Heart left ventricle (tissue), 16 donors: ENCODE measurements around the gene UQCC2. TPM values are rescaled to one million over a fixed set of nuclear protein-coding genes. Genes with fewer than 3 reads are reported as not detected.
A peak's percentile ranks its signal among the peaks of the same experiment; 100 is the strongest.

Experiments
- ATAC-seq, 4 donors: fragments of 200-7000 bp; cut with Tn5 transposase; one replicate each; pipeline ENCODE4 v1.9.1; 2020 to 2022; ENCODE audit warnings: moderate library complexity in 4 of 4, mild to moderate bottlenecking in 3 of 4, moderate number of reproducible peaks in 1 of 4
- DNase-seq, 5 donors: peaks; one replicate each; pipeline ENCODE4 v3.0.0-alpha.2; 2020
- H3K27ac ChIP-seq, 12 donors: fragments of 200-600 bp; sonication (generic) in 4 of 12; one replicate each; pipeline versions ENCODE4 v1.5.0 to v1.8.0; 2016 to 2022; ENCODE audit warnings: mild to moderate bottlenecking in 2 of 12
- H3K27me3 ChIP-seq, 9 donors: fragments of 200-600 bp; sonication (generic) in 2 of 9; one replicate each; pipeline versions ENCODE4 v1.5.1 to v1.8.0; 2016 to 2022; ENCODE audit warnings: mild to moderate bottlenecking in 3 of 9
- H3K36me3 ChIP-seq, 9 donors: fragments of 200-600 bp; sonication (generic) in 2 of 9; one replicate each; pipeline versions ENCODE4 v1.5.0 to v1.8.0; 2018 to 2022; ENCODE audit warnings: mild to moderate bottlenecking in 2 of 9
- H3K4me1 ChIP-seq, 12 donors: fragments of 200-600 bp; sonication (generic) in 4 of 12; one replicate each; pipeline versions ENCODE4 v1.5.0 to v1.8.0; 2016 to 2022; ENCODE audit warnings: mild to moderate bottlenecking in 3 of 12
- H3K4me3 ChIP-seq, 12 donors: fragments of 200-600 bp; sonication (generic) in 4 of 12; one replicate each; pipeline versions ENCODE4 v1.5.0 to v1.8.0; 2017 to 2022; ENCODE audit warnings: mild to moderate bottlenecking in 9 of 12, moderate library complexity in 4 of 12
- H3K9me3 ChIP-seq, 12 donors: fragments of 200-600 bp; sonication (generic) in 4 of 12; one replicate each; pipeline versions ENCODE4 v1.5.0 to v1.8.0; 2016 to 2022; ENCODE audit warnings: mild to moderate bottlenecking in 1 of 12
- POLR2A ChIP-seq, 2 donors: fragments of 450-650 bp; IDR thresholded peaks; one replicate each; pipeline ENCODE4 v1.6.1; 2017; ENCODE audit warnings: antibody characterized with exemption in 2 of 2, mild to moderate bottlenecking in 2 of 2, moderate library complexity in 2 of 2
- WGBS, 4 donors: extraction: QIAGEN DNeasy Blood & Tissue Kit in 2 of 4; methylation state at CpG; one replicate each; pipeline versions ENCODE4 v1.1.5 to v1.1.7; 2013 to 2018; 5-methylcytosine and 5-hydroxymethylcytosine counted together
- intact Hi-C, 10 donors: fragments of 100-400 bp; cut with DNase I; formaldehyde crosslinking; loops; one replicate each; pipeline versions ENCODE4 v1.11.1 to v1.14.2; 2022
- polyA plus RNA-seq, 2 donors: library from polyadenylated mRNA; stranded (reverse); fragments of 200-250 nt; gene quantifications; one replicate each; pipeline ENCODE4 v1.2.3, GENCODE V29; 2013
- total RNA-seq, 9 donors: library from RNA; depleted of rRNA in 2 of 9; stranded (reverse); fragments of >200 nt in 2 of 9; fragmentation: NEBNext Ultra II Directional in 3 of 9; extraction: Animal tissue kit (Norgen Biotek cat#: 25700) in 3 of 9; gene quantifications; one replicate each; pipeline versions ENCODE4 v1.1.0 to v1.2.4, GENCODE V29; 2016 to 2023
- TF ChIP-seq, protein P1 (sequence below), 12 donors: fragments of 200-600 bp; sonication (generic) in 4 of 12; IDR thresholded peaks; one replicate each; pipeline versions ENCODE4 v1.5.0 to v1.8.0; 2018 to 2022; ENCODE audit warnings: antibody characterized with exemption in 12 of 12, mild to moderate bottlenecking in 5 of 12
- donor health status: ischemic (EF 13 %, LVEDD 7.1; RV severe dilation, severe dysfunction).
- donor health status: healthy with polysubstance abuse.
- donor health status: DM: no; HTN: yes; CAD: no.
- donor health status: DM: no; HTN: no; CAD: no.
- donor health status: ischemic (EF 25% LVEDD 6.9; RV normal size, moderate dysfunction).
- donor health status: ischemic (EF 25% LVEDD 5.7; RV mildly dilated, moderate dysfunction).
- donor health status: healthy.
- donor health status: DM: yes; HTN: yes; CAD: no.
- donor health status: ischemic (EF 35%, LVEDD 5.7; RV mildly dilated, moderate dysfunction).
- donor health status: nonischemic (EF 11% LVEDD 7.7; RV severe dilation, severe dysfunction).
- donor health status: DM: yes; HTN: yes; CAD: no.
- donor health status: PGD.
- donor health status: ischemic (EF 29% LVEDD 5.4; RV normal size, mild dysfunction).
- donor health status: nonischemic (EF 23%, LVEDD 6.1; RV moderate dilation, normal function).

Gene UQCC2
- total and polyA plus RNA-seq, 11 donors = 88.5 to 496 (median 195) TPM

DNA sequence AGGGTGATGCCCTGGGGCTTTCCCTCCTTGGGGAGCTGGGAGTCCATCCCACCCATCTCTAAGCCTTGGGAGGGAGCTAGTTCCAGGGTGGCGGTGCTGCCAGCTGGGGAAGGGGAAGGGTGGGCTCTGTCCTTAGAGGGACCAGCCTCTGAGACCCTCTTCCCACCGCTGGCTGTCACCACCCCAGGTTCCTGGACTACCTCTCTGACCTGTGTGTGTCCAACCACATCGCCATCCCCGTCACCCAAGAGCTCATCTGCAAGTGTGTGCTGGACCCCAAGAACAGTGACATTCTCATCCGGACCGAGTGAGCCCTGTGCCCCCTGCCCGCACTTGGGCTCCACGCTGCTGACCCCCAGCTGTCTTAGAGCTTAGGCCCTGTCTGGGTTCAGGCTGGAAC lies 43.2 kb downstream of the UQCC2 start:
- TF ChIP-seq, protein P1, sequence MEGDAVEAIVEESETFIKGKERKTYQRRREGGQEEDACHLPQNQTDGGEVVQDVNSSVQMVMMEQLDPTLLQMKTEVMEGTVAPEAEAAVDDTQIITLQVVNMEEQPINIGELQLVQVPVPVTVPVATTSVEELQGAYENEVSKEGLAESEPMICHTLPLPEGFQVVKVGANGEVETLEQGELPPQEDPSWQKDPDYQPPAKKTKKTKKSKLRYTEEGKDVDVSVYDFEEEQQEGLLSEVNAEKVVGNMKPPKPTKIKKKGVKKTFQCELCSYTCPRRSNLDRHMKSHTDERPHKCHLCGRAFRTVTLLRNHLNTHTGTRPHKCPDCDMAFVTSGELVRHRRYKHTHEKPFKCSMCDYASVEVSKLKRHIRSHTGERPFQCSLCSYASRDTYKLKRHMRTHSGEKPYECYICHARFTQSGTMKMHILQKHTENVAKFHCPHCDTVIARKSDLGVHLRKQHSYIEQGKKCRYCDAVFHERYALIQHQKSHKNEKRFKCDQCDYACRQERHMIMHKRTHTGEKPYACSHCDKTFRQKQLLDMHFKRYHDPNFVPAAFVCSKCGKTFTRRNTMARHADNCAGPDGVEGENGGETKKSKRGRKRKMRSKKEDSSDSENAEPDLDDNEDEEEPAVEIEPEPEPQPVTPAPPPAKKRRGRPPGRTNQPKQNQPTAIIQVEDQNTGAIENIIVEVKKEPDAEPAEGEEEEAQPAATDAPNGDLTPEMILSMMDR (IDR thresholded peaks at IDR 0.05) = no peak
- TF ChIP-seq POLR2A (IDR thresholded peaks at IDR 0.05) = no peak
- DNase-seq (peak in 1 of 5 donors; percentile 35), ATAC-seq (no peak)
- Histone ChIP-seq H3K27me3 (no peaks in the 10 kb centered on the region), H3K4me1 (peaks cover 0 to 9% (median 4%) of the 10 kb centered on the region in 12 donors), H3K27ac (no peak overlapping the region), H3K9me3 (no peaks in the 10 kb centered on the region), H3K36me3 (peaks cover 0 to 69% (median 26%) of the 10 kb centered on the region in 9 donors), H3K4me3 (no peak overlapping the region)
- intact Hi-C loops = no loop called here
- 93 to 99% (median 97%) methylated on average over 8 of the region's 8 CpGs for WGBS, 4 donors

DNA sequence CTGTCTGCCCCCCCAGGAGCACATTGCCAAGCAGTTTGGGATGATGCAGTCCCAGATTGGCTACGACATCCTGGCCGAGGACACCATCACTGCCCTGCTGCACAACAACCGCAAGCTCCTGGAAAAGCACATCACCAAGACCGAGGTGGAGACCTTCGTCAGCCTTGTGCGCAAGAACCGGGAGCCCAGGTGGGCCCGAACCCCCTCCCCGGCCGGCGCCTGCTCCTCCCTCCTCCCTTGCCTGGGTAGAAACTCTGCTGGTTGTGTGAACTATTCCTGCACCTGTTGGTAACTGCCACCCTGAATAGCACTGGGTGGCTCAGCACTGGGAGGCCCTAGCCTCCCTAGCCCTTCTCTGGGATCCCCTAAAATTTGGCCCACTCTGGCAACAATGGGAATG lies 43.7 kb downstream of the UQCC2 start:
- no peak for TF ChIP-seq POLR2A (IDR thresholded peaks at IDR 0.05)
- TF ChIP-seq, protein P1 (IDR thresholded peaks at IDR 0.05) = no peak
- no peak overlapping the region for H3K4me3 ChIP-seq
- H3K27me3 ChIP-seq = no peaks in the 10 kb centered on the region
- whole genome bisulfite sequencing, 4 donors = 97 to 100% (median 97%) methylated on average over 11 of the region's 11 CpGs
- peaks cover 0 to 69% (median 26%) of the 10 kb centered on the region in 9 donors for H3K36me3 ChIP-seq
- ATAC-seq (no peak), DNase-seq (peak in 1 of 5 donors; percentile 38)
- no peak overlapping the region for H3K27ac ChIP-seq
- peaks cover 0 to 4% (median 0%) of the 10 kb centered on the region in 12 donors for H3K4me1 ChIP-seq
- H3K9me3 ChIP-seq = no peaks in the 10 kb centered on the region
- intact Hi-C loops = no loop called here

DNA sequence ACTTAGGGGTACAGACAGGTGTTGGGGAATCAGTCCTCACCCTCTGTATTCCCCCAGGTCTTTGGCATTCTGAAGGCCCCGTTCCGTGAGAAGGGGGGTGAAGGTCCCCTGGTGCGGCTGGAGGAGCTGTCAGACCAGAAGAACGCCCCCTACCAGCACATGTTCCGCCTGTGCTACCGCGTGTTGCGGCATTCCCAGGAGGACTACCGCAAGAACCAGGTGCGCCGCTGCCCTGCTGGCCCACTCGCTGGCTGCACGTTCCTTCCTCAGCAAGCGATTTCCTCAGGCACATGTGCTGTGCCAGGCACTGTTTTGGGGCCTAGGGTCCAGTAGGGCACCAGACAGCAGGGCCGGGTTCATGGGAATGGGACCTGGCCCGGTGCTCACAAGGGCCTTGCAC lies 44.4 kb downstream of the UQCC2 start:
- DNase-seq (peak in 1 of 5 donors; percentile 38), ATAC-seq (no peak)
- no peak for TF ChIP-seq POLR2A (IDR thresholded peaks at IDR 0.05)
- TF ChIP-seq, protein P1 (IDR thresholded peaks at IDR 0.05) = no peak
- Histone ChIP-seq H3K9me3 (no peaks in the 10 kb centered on the region), H3K4me3 (no peak overlapping the region), H3K27ac (no peak overlapping the region), H3K36me3 (peaks cover 0 to 71% (median 26%) of the 10 kb centered on the region in 9 donors), H3K27me3 (no peaks in the 10 kb centered on the region), H3K4me1 (no peaks in the 10 kb centered on the region)
- intact Hi-C loops = no loop called here
- WGBS, 4 donors = 94 to 97% (median 96%) methylated on average over 16 of the region's 16 CpGs

DNA sequence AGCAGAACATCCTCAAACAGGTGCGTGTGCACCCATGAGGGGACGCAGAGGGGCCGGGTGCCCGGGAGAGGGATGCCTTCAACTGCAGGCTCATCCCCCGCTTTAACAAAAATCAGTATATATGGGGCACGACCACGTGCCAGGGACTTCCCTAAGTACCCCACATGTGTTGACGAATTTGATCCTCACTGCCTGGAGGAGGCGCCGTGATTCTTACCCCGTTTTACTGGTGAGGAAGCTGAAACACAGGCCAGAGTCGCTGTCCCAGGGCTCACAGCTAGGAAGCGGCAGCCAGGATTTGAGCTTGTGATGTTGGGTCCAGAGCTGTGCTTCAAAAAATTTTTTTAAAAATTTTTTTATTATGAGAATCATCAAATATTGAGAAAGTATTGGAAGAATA lies 45.5 kb downstream of the UQCC2 start:
- TF ChIP-seq POLR2A (IDR thresholded peaks at IDR 0.05) = no peak
- TF ChIP-seq, protein P1 (IDR thresholded peaks at IDR 0.05) = no peak
- no peaks in the 10 kb centered on the region for H3K27me3 ChIP-seq
- peaks cover 0 to 70% (median 26%) of the 10 kb centered on the region in 9 donors for H3K36me3 ChIP-seq
- no peaks in the 10 kb centered on the region for H3K9me3 ChIP-seq
- no peak for ATAC-seq
- 80 to 90% (median 90%) methylated on average over 12 to 13 of the region's 13 CpGs for whole genome bisulfite sequencing, 4 donors
- H3K4me1 ChIP-seq = no peaks in the 10 kb centered on the region
- DNase-seq = peak in 1 of 5 donors; percentile 49
- H3K27ac ChIP-seq = no peak overlapping the region
- H3K4me3 ChIP-seq = no peak overlapping the region
- intact Hi-C loops = no loop called here
